SK-N-SH (cell line): ENCODE data around the gene KCND1.

ENCODE experiments used
- GABPA ChIP-seq: IDR thresholded peaks from 2 replicates; pipeline ENCODE4 v1.4.0; 2012; ENCODE audit warnings: low read depth, mild to moderate bottlenecking
- SMC3 ChIP-seq: IDR thresholded peaks from 2 replicates; pipeline ENCODE4 v1.6.1; 2012; ENCODE audit warnings: low read depth, low read length, improper control_type of control experiment
- TF ChIP-seq, protein P1 (sequence below): fragments of 200-600 bp; sonication (generic); IDR thresholded peaks from 2 replicates; pipeline ENCODE4 v1.6.1; 2017; ENCODE audit warnings: antibody characterized with exemption, mild to moderate bottlenecking, moderate library complexity

DNA sequence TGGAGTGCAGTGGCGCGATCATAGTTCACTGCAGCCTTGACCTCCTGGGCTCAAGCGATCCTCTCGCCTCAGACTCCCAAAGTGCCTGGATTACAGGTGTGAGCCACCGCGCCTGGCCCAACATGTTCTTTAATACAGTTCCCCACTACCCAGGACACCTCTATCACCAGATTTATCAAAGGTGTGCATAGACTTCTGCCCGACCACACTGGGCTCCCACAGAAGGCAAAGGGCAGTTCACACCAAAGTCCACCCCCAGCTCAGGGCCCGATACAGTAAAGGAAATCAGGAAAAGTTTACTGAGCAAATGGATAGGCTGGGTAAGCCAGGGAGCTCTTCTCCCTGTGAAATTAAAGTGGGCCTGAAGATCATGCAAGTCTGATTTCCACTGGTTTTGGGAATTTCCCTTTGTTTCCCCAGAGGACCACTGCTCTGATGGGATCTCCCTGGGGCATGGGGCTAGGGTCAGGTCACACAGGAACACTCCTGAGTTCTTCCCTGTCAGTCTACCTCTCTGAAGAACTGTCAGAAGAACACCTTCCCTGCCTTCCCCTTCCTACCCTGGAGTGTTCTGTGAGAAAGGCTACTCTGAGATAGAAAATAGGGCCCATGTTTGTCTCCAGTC is 35.1 kb downstream of the KCND1 start:
- TF ChIP-seq SMC3 (no peak), GABPA (no peak)
- TF ChIP-seq, protein P1, sequence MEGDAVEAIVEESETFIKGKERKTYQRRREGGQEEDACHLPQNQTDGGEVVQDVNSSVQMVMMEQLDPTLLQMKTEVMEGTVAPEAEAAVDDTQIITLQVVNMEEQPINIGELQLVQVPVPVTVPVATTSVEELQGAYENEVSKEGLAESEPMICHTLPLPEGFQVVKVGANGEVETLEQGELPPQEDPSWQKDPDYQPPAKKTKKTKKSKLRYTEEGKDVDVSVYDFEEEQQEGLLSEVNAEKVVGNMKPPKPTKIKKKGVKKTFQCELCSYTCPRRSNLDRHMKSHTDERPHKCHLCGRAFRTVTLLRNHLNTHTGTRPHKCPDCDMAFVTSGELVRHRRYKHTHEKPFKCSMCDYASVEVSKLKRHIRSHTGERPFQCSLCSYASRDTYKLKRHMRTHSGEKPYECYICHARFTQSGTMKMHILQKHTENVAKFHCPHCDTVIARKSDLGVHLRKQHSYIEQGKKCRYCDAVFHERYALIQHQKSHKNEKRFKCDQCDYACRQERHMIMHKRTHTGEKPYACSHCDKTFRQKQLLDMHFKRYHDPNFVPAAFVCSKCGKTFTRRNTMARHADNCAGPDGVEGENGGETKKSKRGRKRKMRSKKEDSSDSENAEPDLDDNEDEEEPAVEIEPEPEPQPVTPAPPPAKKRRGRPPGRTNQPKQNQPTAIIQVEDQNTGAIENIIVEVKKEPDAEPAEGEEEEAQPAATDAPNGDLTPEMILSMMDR, result no peak
